Neural cell (in vitro differentiated cells): ENCODE measurements around the gene FGFR4. TPM values are rescaled to one million over a fixed set of nuclear protein-coding genes. Genes with fewer than 3 reads are reported as not detected.

ENCODE experiments used
- H2AFZ ChIP-seq: fragments of 200-600, 300-800 bp; sonication (generic), shearing (Covaris generic); 2 replicates; pipeline ENCODE4 v1.6.0; 2014; ENCODE audit warnings: low read depth, mild to moderate bottlenecking, antibody characterized with exemption, low read length, moderate library complexity
- H3F3A ChIP-seq: fragments of 200-600 bp; shearing (Covaris generic); 2 replicates; pipeline ENCODE4 v1.6.1; 2016; ENCODE audit warnings: mild to moderate bottlenecking, moderate library complexity, mixed read lengths, antibody characterized with exemption, low read length; ENCODE audit not compliant: insufficient read depth, poor library complexity, severe bottlenecking
- H3K27ac ChIP-seq: fragments of 200-600, 300-800 bp; sonication (generic), shearing (Covaris generic); 2 replicates; pipeline ENCODE4 v1.5.1; 2014; ENCODE audit warnings: mild to moderate bottlenecking, low read length, moderate library complexity
- H3K27me3 ChIP-seq: fragments of 300-800, 200-600 bp; sonication (generic), shearing (Covaris generic); 2 replicates; pipeline ENCODE4 v1.6.0; 2014; ENCODE audit warnings: mild to moderate bottlenecking, low read depth, low read length, moderate library complexity; ENCODE audit not compliant: insufficient read depth
- H3K36me3 ChIP-seq: fragments of 300-800, 200-600 bp; sonication (generic), shearing (Covaris generic); 2 replicates; pipeline ENCODE4 v1.5.1; 2014; ENCODE audit warnings: mild to moderate bottlenecking, antibody characterized with exemption, low read length, moderate library complexity; ENCODE audit not compliant: insufficient read depth
- H3K4me2 ChIP-seq: fragments of 300-800, 200-600 bp; sonication (generic), shearing (Covaris generic); 2 replicates; pipeline ENCODE4 v1.6.0; 2014; ENCODE audit warnings: mild to moderate bottlenecking, low read length
- H3K4me3 ChIP-seq: fragments of 300-800, 200-600 bp; sonication (generic), shearing (Covaris generic); 2 replicates; pipeline ENCODE4 v1.5.1; 2014; ENCODE audit warnings: mild to moderate bottlenecking, low read length, moderate library complexity
- H3K79me2 ChIP-seq: fragments of 200-600 bp; shearing (Covaris generic); replicated peaks from 2 replicates; pipeline ENCODE4 v1.6.0; 2014; ENCODE audit warnings: mild to moderate bottlenecking, low read length, moderate library complexity; ENCODE audit not compliant: insufficient read depth
- H3K9ac ChIP-seq: fragments of 300-800, 200-600 bp; sonication (generic), shearing (Covaris generic); 2 replicates; pipeline ENCODE4 v1.6.1; 2016; ENCODE audit warnings: mild to moderate bottlenecking, low read length, mixed read lengths
- H3K9me2 ChIP-seq: fragments of 200-600 bp; shearing (Covaris generic); 2 replicates; pipeline ENCODE4 v1.6.1; 2016; ENCODE audit warnings: mild to moderate bottlenecking, low read length, mixed read lengths; ENCODE audit not compliant: insufficient read depth
- H3K9me3 ChIP-seq: fragments of 200-600, 300-800 bp; sonication (generic), shearing (Covaris generic); 2 replicates; pipeline ENCODE4 v1.6.1; 2016; ENCODE audit warnings: mild to moderate bottlenecking, mixed run types, low read length, moderate library complexity, mixed read lengths
- H4K20me1 ChIP-seq: fragments of 200-600 bp; shearing (Covaris generic); 2 replicates; pipeline ENCODE4 v1.6.1; 2016; ENCODE audit warnings: mild to moderate bottlenecking, mixed run types; ENCODE audit not compliant: insufficient read depth
- EP300 ChIP-seq: fragments of 450-650 bp; conservative IDR thresholded peaks from 2 replicates; pipeline ENCODE4 v1.6.1; 2014; ENCODE audit warnings: antibody characterized with exemption, mild to moderate bottlenecking, moderate library complexity; ENCODE audit not compliant: poor library complexity, severe bottlenecking
- EZH2 ChIP-seq: fragments of 200-600, 300-800 bp; shearing (Covaris generic), sonication (generic); IDR thresholded peaks from 2 replicates; pipeline ENCODE4 v1.6.1; 2014; ENCODE audit warnings: antibody characterized with exemption, low read length, borderline replicate concordance, mild to moderate bottlenecking; ENCODE audit not compliant: insufficient read depth, poor library complexity, severe bottlenecking
- MXI1 ChIP-seq: fragments of 450-650 bp; conservative IDR thresholded peaks from 2 replicates; pipeline ENCODE4 v1.6.1; 2014; ENCODE audit warnings: antibody characterized with exemption, mild to moderate bottlenecking; ENCODE audit not compliant: poor library complexity, severe bottlenecking
- POLR2AphosphoS5 ChIP-seq: IDR thresholded peaks from 2 replicates; pipeline ENCODE4 v1.6.1; 2012
- RAD21 ChIP-seq: fragments of 450-650 bp; conservative IDR thresholded peaks from 2 replicates; pipeline ENCODE4 v1.6.1; 2014; ENCODE audit warnings: antibody characterized with exemption, mild to moderate bottlenecking, moderate library complexity
- REST ChIP-seq: IDR thresholded peaks from 2 replicates; pipeline ENCODE4 v1.6.1; 2012; ENCODE audit warnings: borderline replicate concordance
- SMC3 ChIP-seq: fragments of 450-650 bp; conservative IDR thresholded peaks from 2 replicates; pipeline ENCODE4 v1.6.1; 2014; ENCODE audit warnings: antibody characterized with exemption, mild to moderate bottlenecking, moderate library complexity; ENCODE audit not compliant: poor library complexity
- TAF1 ChIP-seq: IDR thresholded peaks from 2 replicates; pipeline ENCODE4 v1.6.1; 2012; ENCODE audit warnings: low read depth
- polyA minus RNA-seq: library from RNA; depleted of rRNA, polyadenylated mRNA; stranded (reverse); fragments of >200 nt; gene quantifications from 2 replicates; pipeline ENCODE4 v1.2.3, GENCODE V29; 2014
- polyA plus RNA-seq: library from polyadenylated mRNA; depleted of rRNA; stranded (reverse); fragments of >200 nt; gene quantifications from 2 replicates; pipeline ENCODE4 v1.2.3, GENCODE V29; 2014
- TF ChIP-seq, protein P1 (sequence below): fragments of 450-650 bp; IDR thresholded peaks from 2 replicates; pipeline ENCODE4 v1.5.1; 2014; ENCODE audit warnings: antibody characterized with exemption, mild to moderate bottlenecking, moderate library complexity; ENCODE audit not compliant: poor library complexity, severe bottlenecking

The FGFR4 gene
- polyA plus RNA-seq: 10.3 and 14.8 TPM in 2 replicates
- polyA minus RNA-seq: 3.4 and 4.4 TPM in 2 replicates

- Histone ChIP-seq H3K27ac (no peak within 1 kb of the TSS), H3K9me3 (no peaks in the 10 kb centered on the region), H2AFZ (no peak within 1 kb of the TSS), H3K9me2 (no peaks in the 10 kb centered on the region), H3K9ac (no peak within 1 kb of the TSS), H4K20me1 (no peaks in the 10 kb centered on the region), H3K27me3 (peaks cover 8% of the 10 kb centered on the region), H3F3A (no peaks in the 10 kb centered on the region), H3K4me3 (peak within 1 kb of the TSS; percentile 31), H3K79me2 (no peaks in the 10 kb centered on the region), H3K36me3 (no peaks in the 10 kb centered on the region), H3K4me2 (no peak within 1 kb of the TSS)
- no peak for TF ChIP-seq REST
- TF ChIP-seq MXI1: no peak
- TF ChIP-seq POLR2AphosphoS5: no peak
- TF ChIP-seq TAF1: no peak
- TF ChIP-seq EP300: no peak
- no peak for TF ChIP-seq RAD21
Measured at GRCh38 chr5:177086654-177087397, at the start of gene FGFR4. Gene FGFR4, plus strand, starts transcription at chr5:177086915. Its CDS starts 2,688 bp downstream, at chr5:177089603.

- no peak overlapping the region for H3K4me2 ChIP-seq
- H3K4me3 ChIP-seq: no peak overlapping the region
- H3K79me2 ChIP-seq: peaks cover 11% of the 10 kb centered on the region
- H3K27ac ChIP-seq: peak overlapping the region; percentile 35
- H3K36me3 ChIP-seq: peaks cover under 1% of the 10 kb centered on the region
- TF ChIP-seq EZH2: no peak
- no peak for TF ChIP-seq REST
- no peak for TF ChIP-seq POLR2AphosphoS5
- no peak for TF ChIP-seq EP300
- TF ChIP-seq, protein P1, sequence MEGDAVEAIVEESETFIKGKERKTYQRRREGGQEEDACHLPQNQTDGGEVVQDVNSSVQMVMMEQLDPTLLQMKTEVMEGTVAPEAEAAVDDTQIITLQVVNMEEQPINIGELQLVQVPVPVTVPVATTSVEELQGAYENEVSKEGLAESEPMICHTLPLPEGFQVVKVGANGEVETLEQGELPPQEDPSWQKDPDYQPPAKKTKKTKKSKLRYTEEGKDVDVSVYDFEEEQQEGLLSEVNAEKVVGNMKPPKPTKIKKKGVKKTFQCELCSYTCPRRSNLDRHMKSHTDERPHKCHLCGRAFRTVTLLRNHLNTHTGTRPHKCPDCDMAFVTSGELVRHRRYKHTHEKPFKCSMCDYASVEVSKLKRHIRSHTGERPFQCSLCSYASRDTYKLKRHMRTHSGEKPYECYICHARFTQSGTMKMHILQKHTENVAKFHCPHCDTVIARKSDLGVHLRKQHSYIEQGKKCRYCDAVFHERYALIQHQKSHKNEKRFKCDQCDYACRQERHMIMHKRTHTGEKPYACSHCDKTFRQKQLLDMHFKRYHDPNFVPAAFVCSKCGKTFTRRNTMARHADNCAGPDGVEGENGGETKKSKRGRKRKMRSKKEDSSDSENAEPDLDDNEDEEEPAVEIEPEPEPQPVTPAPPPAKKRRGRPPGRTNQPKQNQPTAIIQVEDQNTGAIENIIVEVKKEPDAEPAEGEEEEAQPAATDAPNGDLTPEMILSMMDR: no peak
- TF ChIP-seq RAD21: no peak
- no peak for TF ChIP-seq SMC3
- no peak for TF ChIP-seq TAF1
- no peak for TF ChIP-seq MXI1
- H3K9me3 ChIP-seq: no peaks in the 10 kb centered on the region
- H3K27me3 ChIP-seq: no peaks in the 10 kb centered on the region
- no peaks in the 10 kb centered on the region for H3K9me2 ChIP-seq
- no peaks in the 10 kb centered on the region for H4K20me1 ChIP-seq
- no peak overlapping the region for H3K9ac ChIP-seq
- no peaks in the 10 kb centered on the region for H3F3A ChIP-seq
- no peak overlapping the region for H2AFZ ChIP-seq
Measured at GRCh38 chr5:177036921-177037320, 49.8 kb upstream of the FGFR4 start.
